Activated naive CD4-positive, alpha-beta T cell treated with anti-CD3 and anti-CD28 coated beads, Interleukin-2, amount 10 ng/mL, durations not matched to agents 7 days and 5 days (primary cell): ENCODE measurements around the gene DOK3.

Source experiments
- CTCF ChIA-PET: fragments of 350-600 bp; sonication (Branson Sonifier 250); formaldehyde crosslinking; loops from one replicate; lab custom pipeline; 2021; ENCODE audit warnings: antibody characterized with exemption; lab: Charles Lee
- DNase-seq: peaks from one replicate; pipeline ENCODE4 v3.0.0-alpha.2; 2020
- H3K27ac Mint-ChIP-seq: one replicate; pipeline ENCODE4 v1.8.0; 2021; ENCODE audit warnings: mild to moderate bottlenecking, moderate library complexity, mixed read lengths
- H3K27me3 Mint-ChIP-seq: one replicate; pipeline ENCODE4 v1.8.0; 2021; ENCODE audit warnings: mild to moderate bottlenecking, mixed read lengths
- H3K36me3 Mint-ChIP-seq: one replicate; pipeline ENCODE4 v1.8.0; 2021; ENCODE audit warnings: mixed read lengths
- H3K4me1 Mint-ChIP-seq: one replicate; pipeline ENCODE4 v1.8.0; 2021; ENCODE audit warnings: mixed read lengths
- H3K4me3 Mint-ChIP-seq: one replicate; pipeline ENCODE4 v1.8.0; 2021; ENCODE audit warnings: mild to moderate bottlenecking, moderate library complexity, mixed read lengths
- H3K9me3 Mint-ChIP-seq: one replicate; pipeline ENCODE4 v1.8.0; 2021; ENCODE audit warnings: mixed read lengths

The DOK3 gene

DNA sequence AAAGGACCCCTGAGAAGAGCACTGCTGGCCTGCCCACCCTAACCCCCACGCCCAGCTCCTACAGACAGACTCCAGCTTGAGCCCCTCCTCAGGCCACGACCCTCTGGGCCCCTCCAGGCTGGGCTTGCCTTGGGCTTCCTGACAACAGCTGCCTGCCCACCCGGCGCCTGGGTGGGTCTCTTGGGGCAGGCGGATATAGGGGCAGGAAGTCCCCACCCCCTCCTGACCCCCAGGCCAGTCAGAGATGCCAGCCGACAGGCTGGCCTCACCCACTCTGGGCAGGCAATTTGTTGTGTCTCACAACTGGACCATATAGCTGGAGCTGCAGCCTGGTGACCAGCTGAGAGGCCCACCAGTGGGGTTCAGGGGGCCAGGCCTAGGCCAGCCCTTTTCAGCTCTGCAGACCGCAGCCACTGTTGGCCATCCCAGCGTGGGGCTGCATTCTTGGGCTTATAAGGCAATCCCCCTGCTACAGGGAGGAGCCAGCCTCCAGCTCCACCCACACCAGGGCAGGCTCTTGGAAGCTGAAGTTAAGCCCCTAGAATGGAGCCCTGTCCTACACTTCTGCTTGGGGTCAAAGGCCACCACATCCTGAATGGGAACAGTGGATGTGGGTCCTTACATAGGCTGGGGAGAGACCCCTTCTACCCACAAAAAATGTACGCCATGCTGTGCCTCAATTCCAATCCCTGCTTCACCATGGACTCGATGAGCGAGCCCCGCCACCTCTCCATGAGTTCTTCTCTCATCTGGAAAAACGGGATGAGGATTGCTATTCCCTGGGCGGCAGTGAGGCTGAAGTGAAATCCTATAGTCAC lies 14.2 kb downstream of the DOK3 start:
- Mint-ChIP-seq H3K4me1 (peaks cover 36% of the 10 kb centered on the region), H3K9me3 (no peaks in the 10 kb centered on the region), H3K4me3 (peak overlapping the region; percentile 72), H3K36me3 (peaks cover 12% of the 10 kb centered on the region), H3K27me3 (peaks cover 31% of the 10 kb centered on the region), H3K27ac (no peak overlapping the region)
- CTCF ChIA-PET = interaction anchor here (1.0 to 1.4 kb wide), 4 partner anchors 91 to 177 kb away, joined by 3 to 4 read pairs (median 4); no protein-coding TSS in a partner anchor
- DNase-seq = no peak

DNA sequence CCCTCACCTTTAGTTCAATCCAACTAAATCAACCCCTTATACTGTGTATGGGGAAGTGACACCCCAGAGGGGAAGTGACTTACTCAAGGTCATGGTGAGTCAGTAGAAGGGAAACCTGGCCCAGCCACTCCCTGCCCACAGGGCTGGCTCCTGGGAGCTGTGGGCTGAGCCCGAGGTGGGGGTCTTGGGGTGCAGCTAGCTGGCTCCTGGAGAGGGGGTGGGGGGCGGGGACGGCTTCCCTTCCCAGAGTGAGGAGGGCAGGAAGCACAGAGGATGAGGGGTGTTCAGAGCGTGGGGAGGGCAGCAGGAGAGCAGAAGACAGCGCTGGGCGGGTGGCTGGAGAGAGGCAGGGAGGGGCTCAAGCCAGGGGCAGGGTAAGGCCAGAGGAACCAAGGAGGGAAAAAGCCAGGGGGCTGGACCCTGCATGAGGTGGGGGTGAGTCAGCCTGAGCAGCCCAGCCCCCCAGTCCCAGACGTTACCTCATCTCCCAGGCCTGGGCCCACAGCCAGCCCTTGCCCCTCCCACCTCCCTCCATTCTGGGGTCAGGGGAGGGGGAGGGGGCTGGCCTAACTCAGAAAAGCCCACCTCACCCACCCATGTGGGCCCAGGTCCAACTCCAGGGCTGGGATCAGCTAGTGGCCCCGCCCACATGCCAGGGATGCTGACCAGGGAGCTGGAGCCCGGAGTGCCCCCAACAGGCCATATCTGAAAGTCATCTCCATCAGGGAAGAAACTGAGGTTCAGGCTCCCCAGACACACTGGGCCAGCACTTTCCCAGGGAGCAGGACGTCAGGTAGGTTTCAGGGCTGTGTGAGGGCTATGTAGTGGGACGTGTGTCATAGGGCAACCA lies 15.1 kb downstream of the DOK3 start:
- H3K36me3 Mint-ChIP-seq = peaks cover 15% of the 10 kb centered on the region
- no peak overlapping the region for H3K4me3 Mint-ChIP-seq
- peak; percentile 37 for DNase-seq
- H3K4me1 Mint-ChIP-seq = peaks cover 36% of the 10 kb centered on the region
- peak overlapping the region; percentile 68 for H3K27ac Mint-ChIP-seq
- H3K9me3 Mint-ChIP-seq = no peaks in the 10 kb centered on the region
- peaks cover 22% of the 10 kb centered on the region for H3K27me3 Mint-ChIP-seq
- CTCF ChIA-PET = interaction anchor here (0.6 to 2.5 kb wide), 6 partner anchors 37 to 385 kb away, joined by 3 to 9 read pairs (median 4); no protein-coding TSS in a partner anchor

DNA sequence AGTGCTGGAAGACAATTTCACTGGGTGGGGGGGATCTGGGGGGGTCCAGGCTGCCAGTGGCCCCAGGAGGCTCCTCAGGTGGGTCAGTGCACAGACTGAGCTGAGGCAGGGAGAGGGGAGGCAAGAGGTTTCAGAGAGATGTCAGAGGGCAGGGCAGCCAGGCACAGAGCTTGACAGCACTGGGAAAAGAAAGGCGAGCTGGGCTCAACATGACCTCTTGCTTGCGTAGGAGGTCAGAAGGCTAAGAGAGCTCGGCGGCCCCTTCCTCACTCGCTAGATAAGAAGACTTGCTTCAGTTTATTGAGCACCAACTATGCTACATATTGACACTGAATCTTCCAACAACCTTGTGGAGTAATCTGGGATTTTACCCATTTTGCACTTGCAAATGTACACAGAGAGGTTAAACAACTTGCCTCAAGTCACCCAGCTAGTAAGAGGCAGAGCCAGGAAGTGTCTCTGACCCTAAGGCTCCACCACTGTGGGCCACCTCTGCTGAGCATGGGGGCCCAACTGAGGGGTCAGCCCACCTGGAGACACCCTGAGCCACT lies 15.8 kb downstream of the DOK3 start:
- Mint-ChIP-seq H3K27ac (peak overlapping the region; percentile 68), H3K4me1 (peaks cover 36% of the 10 kb centered on the region), H3K36me3 (peaks cover 17% of the 10 kb centered on the region), H3K9me3 (no peaks in the 10 kb centered on the region), H3K4me3 (no peak overlapping the region), H3K27me3 (peaks cover 15% of the 10 kb centered on the region)
- DNase-seq = no peak
- CTCF ChIA-PET = interaction anchor here (0.6 to 2.5 kb wide), 5 partner anchors 12 to 385 kb away, joined by 3 to 9 read pairs (median 4); no protein-coding TSS in a partner anchor

DNA sequence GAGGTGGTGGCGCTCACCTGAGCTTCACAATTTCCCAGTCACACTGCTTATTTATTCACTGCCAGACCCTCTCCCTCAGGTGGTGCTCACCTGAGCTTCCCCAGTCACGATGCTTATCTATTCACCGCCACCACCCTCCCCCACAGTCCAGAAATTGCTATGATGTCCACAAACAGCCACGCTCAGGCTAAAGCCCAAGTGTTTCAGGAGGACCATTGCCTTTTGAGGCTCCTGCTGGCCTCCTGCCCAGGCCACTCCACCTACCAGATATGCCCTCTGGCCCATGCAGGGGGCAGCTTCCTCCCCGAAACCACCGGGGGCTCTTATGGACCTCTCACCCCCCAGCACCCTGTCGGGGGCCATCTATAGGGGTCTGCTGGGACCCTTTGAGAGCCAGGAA lies 16.8 kb downstream of the DOK3 start:
- CTCF ChIA-PET = interaction anchor here (0.8 to 2.5 kb wide), 8 partner anchors 8 to 102 kb away, joined by 3 to 9 read pairs (median 4); no protein-coding TSS in a partner anchor
- H3K27me3 Mint-ChIP-seq = peaks cover 4% of the 10 kb centered on the region
- no peak for DNase-seq
- no peaks in the 10 kb centered on the region for H3K9me3 Mint-ChIP-seq
- H3K4me3 Mint-ChIP-seq = no peak overlapping the region
- peaks cover 18% of the 10 kb centered on the region for H3K36me3 Mint-ChIP-seq
- H3K4me1 Mint-ChIP-seq = peaks cover 27% of the 10 kb centered on the region
- H3K27ac Mint-ChIP-seq = no peak overlapping the region

DNA sequence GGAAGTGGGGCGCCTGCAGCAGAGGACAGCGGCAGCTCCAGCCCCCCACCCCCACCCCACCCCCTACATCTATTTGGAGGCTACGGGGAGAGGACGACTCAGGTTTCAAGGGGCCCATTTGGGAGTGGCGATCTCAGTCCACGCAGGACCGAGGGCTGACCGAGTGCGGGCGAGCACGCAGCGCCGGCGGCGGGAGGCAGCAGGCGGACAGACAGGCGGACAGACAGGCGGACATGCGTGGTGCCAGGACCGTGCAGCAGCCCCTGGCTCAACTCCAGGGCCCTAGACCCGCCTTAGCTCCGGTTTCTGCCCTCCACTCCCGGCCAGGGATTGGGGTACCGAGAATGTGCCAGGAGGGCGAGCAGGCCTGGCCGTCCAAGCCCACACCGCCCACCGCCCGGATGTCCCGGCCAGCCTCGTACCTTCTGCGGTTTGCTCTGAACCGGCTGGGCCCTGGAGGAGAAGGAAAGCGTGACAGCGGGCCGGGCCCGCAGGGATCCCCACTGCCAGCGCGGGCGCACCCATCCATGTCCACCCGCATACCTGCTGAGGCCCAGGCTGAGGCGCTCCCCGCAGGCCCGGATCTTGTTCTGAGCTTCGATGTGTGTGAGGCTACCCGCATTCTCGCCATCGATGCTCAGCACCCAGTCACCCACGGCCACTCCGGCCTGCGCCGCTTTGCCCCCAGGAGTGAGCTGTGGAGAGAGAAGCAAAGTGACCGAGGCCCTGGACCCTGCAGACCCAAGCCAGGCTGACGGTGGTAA lies 17.5 kb downstream of the DOK3 start:
- H3K27me3 Mint-ChIP-seq = no peaks in the 10 kb centered on the region

DNA sequence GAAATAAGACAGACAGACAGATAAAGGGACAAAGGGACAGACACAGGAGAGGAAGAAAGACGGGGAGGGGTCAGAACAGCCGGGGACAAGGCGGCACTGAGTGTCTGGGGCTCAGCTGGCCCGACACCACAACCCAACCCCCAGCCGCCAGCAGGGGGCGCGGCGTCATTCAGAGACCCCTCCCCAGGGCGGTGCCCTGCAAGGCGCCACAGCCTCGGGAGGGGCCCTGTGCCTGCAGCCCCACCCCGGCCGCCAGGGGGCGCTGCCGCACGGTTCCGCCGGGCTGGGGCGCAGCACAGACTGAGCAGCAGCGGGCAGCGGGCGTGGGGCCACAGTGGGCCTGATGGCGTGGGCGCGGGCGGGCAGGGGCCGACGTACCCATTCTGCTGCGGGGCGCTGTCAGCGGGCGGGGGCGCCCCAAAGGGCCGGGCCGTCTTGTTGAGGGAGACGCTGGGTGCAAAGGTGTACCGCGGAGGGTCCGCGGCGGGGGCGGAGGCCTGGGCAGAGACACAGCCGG lies 18.1 kb downstream of the DOK3 start:
- Mint-ChIP-seq H3K4me1 (peaks cover 25% of the 10 kb centered on the region), H3K27me3 (no peaks in the 10 kb centered on the region), H3K27ac (no peak overlapping the region), H3K4me3 (no peak overlapping the region), H3K36me3 (peaks cover 21% of the 10 kb centered on the region), H3K9me3 (no peaks in the 10 kb centered on the region)
- CTCF ChIA-PET = interaction anchor here (1.5 to 1.8 kb wide), 2 partner anchors 9 to 13 kb away, joined by 5 to 6 read pairs; no protein-coding TSS in a partner anchor
- DNase-seq = peak; percentile 46

More for the DNA sequence above, 17.5 kb downstream of the DOK3 start:
- H3K9me3 Mint-ChIP-seq = no peaks in the 10 kb centered on the region
- no peak overlapping the region for H3K4me3 Mint-ChIP-seq
- peaks cover 20% of the 10 kb centered on the region for H3K36me3 Mint-ChIP-seq
- H3K4me1 Mint-ChIP-seq = peaks cover 25% of the 10 kb centered on the region
- H3K27ac Mint-ChIP-seq = no peak overlapping the region
- CTCF ChIA-PET = interaction anchor here (0.9 to 2.5 kb wide), 5 partner anchors 9 to 90 kb away, joined by 3 to 9 read pairs (median 5); no protein-coding TSS in a partner anchor
- DNase-seq = no peak

DNA sequence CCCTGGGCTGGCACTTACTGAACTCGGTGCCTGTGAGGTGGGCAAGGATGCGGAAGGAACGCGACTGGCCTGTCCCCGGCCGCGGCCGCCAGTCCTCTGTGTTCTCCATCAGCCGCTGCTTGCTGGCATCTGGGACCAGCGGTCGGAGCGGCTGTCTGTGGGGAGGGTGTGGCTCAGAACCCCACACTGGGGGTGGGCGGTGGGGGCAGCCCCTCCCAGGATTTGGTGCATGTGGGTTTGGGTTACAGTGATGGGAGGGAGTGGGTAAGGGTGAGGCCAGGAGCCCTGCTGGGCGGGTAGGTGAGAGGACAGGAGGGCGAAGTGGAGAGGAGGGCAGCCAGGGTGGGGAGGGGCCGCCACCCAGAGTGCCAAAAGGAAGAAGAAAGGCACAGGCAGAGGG lies 18.6 kb downstream of the DOK3 start:
- no peak for DNase-seq
- Mint-ChIP-seq H3K9me3 (no peaks in the 10 kb centered on the region), H3K36me3 (peaks cover 21% of the 10 kb centered on the region), H3K27me3 (no peaks in the 10 kb centered on the region), H3K27ac (no peak overlapping the region), H3K4me3 (no peak overlapping the region), H3K4me1 (peaks cover 21% of the 10 kb centered on the region)
- CTCF ChIA-PET = interaction anchor here (1.8 kb wide), 1 partner anchor 13 kb away, joined by 6 read pairs; no protein-coding TSS in a partner anchor

DNA sequence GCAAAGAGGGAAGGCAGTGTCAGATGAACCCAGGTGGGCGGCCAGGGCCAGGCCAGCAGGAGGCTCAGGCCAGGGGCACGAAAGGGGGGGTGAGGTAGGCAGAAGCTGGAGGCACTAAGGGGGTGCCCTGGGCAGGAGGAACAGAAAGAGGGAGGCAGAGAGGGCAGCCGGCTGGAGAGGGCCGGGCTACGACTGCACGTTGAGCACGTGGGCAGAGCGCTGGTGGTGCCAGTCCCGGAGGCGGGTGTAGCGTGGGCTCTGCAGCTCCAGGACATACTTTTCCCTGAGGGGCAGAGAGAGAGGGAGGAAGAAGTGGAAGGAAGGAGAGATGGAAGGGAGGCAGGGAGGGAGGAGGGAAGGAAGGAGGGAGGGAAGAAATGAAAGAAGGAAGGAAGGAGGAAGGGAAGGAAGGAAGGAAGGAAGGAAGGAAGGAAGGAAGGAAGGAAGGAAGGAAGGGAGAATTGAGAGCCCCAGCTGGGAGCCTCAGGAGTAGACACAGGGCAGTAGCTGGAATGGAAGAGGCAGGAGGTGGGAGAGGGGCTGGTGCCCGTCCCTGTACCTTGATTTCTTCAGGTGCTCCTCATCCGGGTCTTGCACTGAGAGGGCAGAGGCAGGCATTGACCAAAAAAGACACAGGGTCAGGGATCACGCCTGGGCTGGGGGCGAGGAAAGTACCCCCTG lies 19.2 kb downstream of the DOK3 start:
- H3K27me3 Mint-ChIP-seq = no peaks in the 10 kb centered on the region
- CTCF ChIA-PET = interaction anchor here (1.8 kb wide), 1 partner anchor 12 kb away, joined by 6 read pairs; no protein-coding TSS in a partner anchor
- H3K36me3 Mint-ChIP-seq = peaks cover 21% of the 10 kb centered on the region
- no peak overlapping the region for H3K27ac Mint-ChIP-seq
- no peak overlapping the region for H3K4me3 Mint-ChIP-seq
- peaks cover 17% of the 10 kb centered on the region for H3K4me1 Mint-ChIP-seq
- H3K9me3 Mint-ChIP-seq = no peaks in the 10 kb centered on the region
- DNase-seq = no peak

DNA sequence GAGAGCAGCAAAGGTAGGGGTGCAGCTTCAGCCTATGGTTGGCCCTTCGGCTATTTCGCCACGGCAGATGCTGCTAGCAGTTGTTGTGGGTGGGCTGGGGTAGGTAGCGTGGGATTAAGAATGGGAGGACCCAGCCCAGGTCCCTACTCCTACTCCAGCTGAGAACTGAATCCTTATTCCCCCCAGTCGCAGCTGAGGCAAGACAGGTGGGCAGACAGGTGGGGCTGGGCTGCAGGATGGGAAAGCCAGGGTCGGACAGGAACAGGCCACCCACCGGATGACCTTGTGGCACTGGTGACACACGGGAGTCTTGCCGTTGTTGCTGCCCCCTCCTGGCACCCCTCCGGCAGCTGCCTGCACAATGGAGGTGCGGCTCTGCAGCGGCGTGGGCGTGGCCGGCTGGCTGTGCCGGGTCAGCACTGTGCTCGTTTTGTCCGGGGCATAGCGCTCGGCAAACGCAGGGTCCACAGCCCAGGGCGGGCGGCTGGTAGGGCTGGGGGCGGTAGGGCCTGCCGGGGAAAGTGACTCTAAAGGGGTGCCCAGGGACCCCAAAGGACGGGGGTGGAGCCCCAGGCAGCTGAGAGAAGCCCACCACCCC lies 20.4 kb downstream of the DOK3 start:
- Mint-ChIP-seq H3K4me3 (no peak overlapping the region), H3K9me3 (no peaks in the 10 kb centered on the region), H3K27me3 (no peaks in the 10 kb centered on the region), H3K27ac (no peak overlapping the region), H3K36me3 (peaks cover 21% of the 10 kb centered on the region), H3K4me1 (peaks cover 10% of the 10 kb centered on the region)
- CTCF ChIA-PET = interaction anchor here (0.7 to 2.3 kb wide), 2 partner anchors 9 to 12 kb away, joined by 3 to 10 read pairs; no protein-coding TSS in a partner anchor
- no peak for DNase-seq

DNA sequence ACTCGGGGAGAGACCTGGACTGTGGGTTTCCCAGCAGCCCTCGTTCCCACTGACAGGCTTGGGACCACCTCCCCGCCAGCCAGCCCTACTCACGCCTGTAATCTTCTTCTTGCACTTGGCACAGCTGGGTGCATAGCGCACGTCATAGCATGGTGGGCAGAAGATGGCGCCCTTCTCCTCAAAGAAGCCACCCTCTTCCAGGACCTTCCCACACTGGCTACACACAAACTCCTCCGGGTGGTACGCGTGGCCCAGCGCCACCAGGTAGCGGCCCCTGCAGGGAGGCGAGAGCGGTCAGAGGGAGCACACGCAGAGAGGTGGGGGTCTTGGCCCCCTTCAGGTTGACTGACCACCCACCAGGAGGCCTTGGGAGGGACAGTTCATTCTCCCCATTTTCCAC lies 21.7 kb downstream of the DOK3 start:
- CTCF ChIA-PET = interaction anchor here (0.5 to 2.3 kb wide), 3 partner anchors 11 to 95 kb away, joined by 3 to 10 read pairs (median 4); no protein-coding TSS in a partner anchor
- H3K27ac Mint-ChIP-seq = no peak overlapping the region
- no peaks in the 10 kb centered on the region for H3K9me3 Mint-ChIP-seq
- no peaks in the 10 kb centered on the region for H3K4me1 Mint-ChIP-seq
- H3K36me3 Mint-ChIP-seq = peaks cover 18% of the 10 kb centered on the region
- no peaks in the 10 kb centered on the region for H3K27me3 Mint-ChIP-seq
- H3K4me3 Mint-ChIP-seq = no peak overlapping the region
- no peak for DNase-seq

DNA sequence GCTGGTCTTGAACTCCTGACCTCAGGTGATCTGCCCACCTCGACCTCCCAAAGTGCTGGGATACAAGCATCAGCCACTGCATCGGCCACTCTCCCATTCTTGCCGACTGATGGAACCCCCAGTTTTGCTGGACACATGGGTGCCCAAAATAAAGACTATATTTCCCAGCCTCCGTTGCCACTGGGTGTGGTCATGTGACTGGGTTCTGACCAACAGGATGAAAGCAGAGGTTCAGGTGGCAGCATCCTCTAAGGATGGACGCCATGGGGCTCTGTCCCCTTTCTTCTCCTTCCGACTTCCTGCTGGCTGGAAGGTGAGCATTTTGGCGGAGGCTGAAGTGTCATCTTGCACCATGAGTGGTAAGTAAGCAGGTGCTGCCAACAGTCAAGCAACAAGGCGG lies 22.5 kb downstream of the DOK3 start:
- Mint-ChIP-seq H3K4me3 (no peak overlapping the region), H3K4me1 (no peaks in the 10 kb centered on the region), H3K27me3 (no peaks in the 10 kb centered on the region), H3K9me3 (no peaks in the 10 kb centered on the region), H3K27ac (no peak overlapping the region), H3K36me3 (peaks cover 15% of the 10 kb centered on the region)
- CTCF ChIA-PET = interaction anchor here (1.8 kb wide), 1 partner anchor 10 kb away, joined by 4 read pairs; no protein-coding TSS in a partner anchor
- DNase-seq = no peak

DNA sequence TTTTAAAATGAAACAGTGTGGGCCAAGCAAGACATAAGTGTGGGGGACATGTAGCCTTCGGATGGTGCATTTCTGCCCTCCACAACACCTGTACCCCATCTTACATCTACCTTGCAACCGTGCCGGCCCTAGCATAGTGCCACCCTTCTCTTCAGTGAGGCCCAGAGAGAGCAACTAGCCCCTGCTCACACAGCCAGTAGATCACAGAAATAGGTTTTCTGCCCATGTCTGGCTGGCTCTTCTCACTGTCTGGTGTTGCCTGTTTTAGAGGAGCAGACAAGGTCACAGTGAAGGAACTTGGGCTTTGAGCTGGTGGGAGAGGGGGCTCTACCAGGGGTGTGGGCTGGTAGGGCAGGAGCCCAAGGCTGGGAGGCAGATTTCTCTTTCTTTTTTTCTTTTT lies 23.4 kb downstream of the DOK3 start:
- no peak for DNase-seq
- Mint-ChIP-seq H3K27me3 (no peaks in the 10 kb centered on the region), H3K4me3 (no peak overlapping the region), H3K36me3 (peaks cover 13% of the 10 kb centered on the region), H3K27ac (no peak overlapping the region), H3K9me3 (no peaks in the 10 kb centered on the region), H3K4me1 (no peaks in the 10 kb centered on the region)
- CTCF ChIA-PET = no interaction called here
